Kidney (tissue), 14 donors: ENCODE measurements around the gene LIX1L. TPM values are rescaled to one million over a fixed set of nuclear protein-coding genes. Genes with fewer than 3 reads are reported as not detected.
A peak's percentile ranks its signal among the peaks of the same experiment; 100 is the strongest.
"Not testable (repeated sequence)": the region's sequence is repeated elsewhere in the genome, so short reads cannot be mapped to it uniquely, and the experiment has no call there.

Experiments used
- DNase-seq, 5 donors: peaks; one replicate each; pipeline ENCODE4 v3.0.0-alpha.2; 2013 to 2020
- FAIRE-seq: peaks from 2 replicates; lab custom pipeline; 2012; peaks lifted over from hg19 to GRCh38; lab: Jason Lieb, UNC
- H3K27ac ChIP-seq, 2 donors: one replicate each; pipeline ENCODE4 v1.7.0; 2013; ENCODE audit warnings: low read depth in 2 of 2, low read length in 2 of 2, inconsistent platforms in 1 of 2
- H3K27me3 ChIP-seq: one replicate; pipeline ENCODE4 v1.7.1; 2013; ENCODE audit warnings: low read length, inconsistent platforms; ENCODE audit not compliant: control insufficient read depth, insufficient read depth
- H3K36me3 ChIP-seq, 3 donors: one replicate each; pipeline versions ENCODE4 v1.7.0 to v1.7.1; 2013; ENCODE audit warnings: low read length in 3 of 3, control low read depth in 1 of 3, inconsistent platforms in 1 of 3; ENCODE audit not compliant: insufficient read depth in 3 of 3, control insufficient read depth in 2 of 3
- H3K4me1 ChIP-seq, 3 donors: one replicate each; pipeline versions ENCODE4 v1.7.0 to v1.7.1; 2013; ENCODE audit warnings: low read length in 3 of 3, inconsistent platforms in 1 of 3, low read depth in 1 of 3; ENCODE audit not compliant: control insufficient read depth in 2 of 3, insufficient read depth in 2 of 3
- H3K4me3 ChIP-seq, 3 donors: one replicate each; pipeline versions ENCODE4 v1.7.0 to v1.8.1; 2013; ENCODE audit warnings: low read length in 3 of 3, control low read depth in 1 of 3, inconsistent platforms in 1 of 3
- H3K9ac ChIP-seq, 3 donors: one replicate each; pipeline versions ENCODE4 v1.7.0 to v1.7.1; 2013; ENCODE audit warnings: low read length in 3 of 3, control low read depth in 1 of 3, inconsistent platforms in 1 of 3
- H3K9me3 ChIP-seq, 3 donors: one replicate each; pipeline versions ENCODE4 v1.7.0 to v1.7.1; 2013; ENCODE audit warnings: low read length in 3 of 3, control low read depth in 1 of 3, inconsistent platforms in 1 of 3; ENCODE audit not compliant: control insufficient read depth in 2 of 3, insufficient read depth in 1 of 3
- CTCF ChIP-seq: IDR thresholded peaks from 3 replicates; pipeline ENCODE4 v1.5.1; 2012; ENCODE audit warnings: mild to moderate bottlenecking, moderate library complexity, borderline replicate concordance; ENCODE audit not compliant: insufficient read depth; ENCODE audit errors: extremely low read depth
- intact Hi-C: fragments of 100-400 bp; cut with DNase I; formaldehyde crosslinking; loops from one replicate; pipeline ENCODE4 v1.11.1; 2022
- polyA plus RNA-seq: library from polyadenylated mRNA; stranded (reverse); fragments of 350-450 nt; fragmentation: Illumina TruSeq; extraction: RNeasy Lipid Tissue Mini Kit (QIAGEN cat#74804); gene quantifications from one replicate; pipeline ENCODE4 v1.2.3, GENCODE V29; 2014; ENCODE audit warnings: low read depth, low replicate concordance; ENCODE audit not compliant: insufficient read depth
- total RNA-seq: library from RNA; stranded (reverse); fragmentation: NEBNext Ultra II Directional; extraction: Animal tissue kit (Norgen Biotek cat#: 25700); gene quantifications from one replicate; pipeline ENCODE4 v1.2.1, GENCODE V29; 2021
- donor health status: control.
- donor health status: control.
- donor health status: control.
- donor health status: control.
- donor health status: control.
- donor health status: DM: yes; HTN: yes; CAD: no.
- donor health status: Normal renal cell carcinoma (clear cell type).

The LIX1L gene
- total and polyA plus RNA-seq, 2 donors from 2014 or later: 10.0 to 27.8 TPM

- H3K9ac ChIP-seq: no peak overlapping the region
- TF ChIP-seq CTCF: no peak
- H3K36me3 ChIP-seq: peaks cover 0 to 6% (median 4%) of the 10 kb centered on the region in 3 donors
- no peak overlapping the region for H3K27ac ChIP-seq
- H3K27me3 ChIP-seq: no peaks in the 10 kb centered on the region
- FAIRE-seq: no peak
- no peaks in the 10 kb centered on the region for H3K4me1 ChIP-seq
- intact Hi-C loops: no loop called here
- H3K4me3 ChIP-seq: no peak overlapping the region
- no peaks in the 10 kb centered on the region for H3K9me3 ChIP-seq
- DNase-seq: no peak
Observed at GRCh38 chr1:145935708-145936107, 22.1 kb downstream of the LIX1L start.

DNA sequence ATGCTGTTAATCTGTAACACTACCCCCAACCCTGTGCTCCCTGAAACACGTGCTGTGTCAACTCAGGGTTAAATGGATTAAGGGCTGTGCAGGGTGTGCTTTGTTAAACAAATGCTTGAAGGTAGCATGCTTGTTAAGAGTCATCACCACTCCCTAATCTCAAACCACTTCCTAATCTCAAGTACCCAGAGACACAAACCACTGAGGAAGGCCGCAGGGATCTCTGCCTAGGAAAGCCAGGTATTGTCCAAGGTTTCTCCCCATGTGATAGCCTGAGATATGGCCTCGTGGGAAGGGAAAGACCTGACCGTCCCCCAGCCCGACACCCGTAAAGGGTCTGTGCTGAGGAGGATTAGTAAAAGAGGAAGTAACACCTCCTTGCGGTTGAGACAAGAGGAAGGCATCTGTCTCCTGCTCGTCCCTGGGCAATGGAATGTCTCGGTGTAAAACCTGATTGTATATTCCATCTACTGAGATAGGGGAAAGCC lies 25.3 kb downstream of the LIX1L start:
- H3K27ac ChIP-seq, FAIRE-seq, H3K4me3 ChIP-seq, intact Hi-C loops, H3K36me3 ChIP-seq, H3K9me3 ChIP-seq, H3K9ac ChIP-seq, H3K4me1 ChIP-seq, H3K27me3 ChIP-seq, DNase-seq: not testable (repeated sequence)

DNA sequence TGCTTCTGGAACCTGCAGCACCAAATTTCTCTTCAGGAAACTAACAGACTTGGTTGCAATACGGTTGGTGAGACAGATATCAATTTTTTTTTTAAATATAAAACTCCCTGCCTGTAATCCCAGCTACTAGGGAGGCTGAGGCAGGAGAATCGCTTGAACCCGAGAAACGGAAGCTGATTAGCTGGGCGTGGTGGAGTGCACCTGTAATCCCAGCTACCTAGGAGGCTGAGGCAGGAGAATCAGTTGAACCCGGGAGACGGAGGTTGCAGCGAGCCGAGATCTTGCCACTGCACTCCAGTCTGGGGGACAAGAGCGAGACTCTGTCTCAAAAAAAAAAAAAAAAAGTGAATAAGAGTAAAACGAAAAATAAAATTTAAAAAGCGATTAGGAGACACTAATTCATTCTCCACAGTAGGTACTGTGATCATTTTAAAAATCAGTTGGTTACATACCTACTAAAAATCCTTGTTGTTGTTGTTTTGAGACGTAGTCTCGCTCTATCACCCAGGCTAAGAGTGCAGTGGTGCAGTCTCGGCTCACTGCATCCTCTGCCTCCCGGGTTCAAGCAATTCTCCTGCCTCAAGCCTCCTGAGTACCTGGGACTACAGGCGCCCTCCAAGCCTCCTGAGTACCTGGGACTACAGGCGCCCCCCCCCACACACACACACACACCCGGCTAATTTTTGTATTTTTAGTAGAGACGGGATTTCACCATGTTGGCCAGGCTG lies 29.7 kb downstream of the LIX1L start:
- Histone ChIP-seq H3K27me3 (no peaks in the 10 kb centered on the region), H3K9me3 (no peaks in the 10 kb centered on the region), H3K27ac (peak overlapping the region; percentile 96 to 99), H3K36me3 (peaks cover 3 to 6% (median 4%) of the 10 kb centered on the region in 3 donors), H3K9ac (peak overlapping the region; percentile 95 to 99 (median 95)), H3K4me1 (peaks cover 3 to 6% (median 6%) of the 10 kb centered on the region in 3 donors), H3K4me3 (peak overlapping the region; percentile 82 to 94 (median 93))
- FAIRE-seq (no peak), DNase-seq (peak in 2 of 5 donors; percentile 15 to 53)
- no peak for TF ChIP-seq CTCF
- intact Hi-C loops: no loop called here

- Histone ChIP-seq H3K36me3 (peaks cover 3 to 6% (median 4%) of the 10 kb centered on the region in 3 donors), H3K9me3 (no peaks in the 10 kb centered on the region), H3K27me3 (no peaks in the 10 kb centered on the region), H3K9ac (peak within 1 kb of the TSS; percentile 95 to 99 (median 95)), H3K4me1 (peaks cover 3 to 6% (median 6%) of the 10 kb centered on the region in 3 donors), H3K4me3 (peak within 1 kb of the TSS; percentile 82 to 94 (median 93)), H3K27ac (peak within 1 kb of the TSS; percentile 96 to 99)
- DNase-seq (peak; percentile 97 to 99 (median 98)), FAIRE-seq (peak; percentile 62)
- intact Hi-C loops: no loop called here
- TF ChIP-seq CTCF: peak; percentile 28
Observed at GRCh38 chr1:145927063-145927886, 30.5 kb downstream of the LIX1L start, which contains the start of gene RBM8A. Gene RBM8A, minus strand, starts transcription at chr1:145927484. Its CDS starts 58 bp downstream, at chr1:145927426.
